ENCODE results near the gene WFDC6. TPM values are rescaled to one million over a fixed set of nuclear protein-coding genes. Genes with fewer than 3 reads are reported as not detected.
"Not testable (repeated sequence)": the region's sequence is repeated elsewhere in the genome, so short reads cannot be mapped to it uniquely, and the experiment has no call there.

WFDC6 gene
- not detected in 2 replicates for total RNA-seq
- not detected for total RNA-seq (2013)
- not detected in 2 replicates for polyA plus RNA-seq
- not detected in 2 replicates for polyA minus RNA-seq

- H4K20me1 ChIP-seq (ENCODE audit: control insufficient read depth, insufficient read depth, low read length, poor library complexity, severe bottlenecking) = no peaks in the 10 kb centered on the region
- ChIA-PET POLR2A (no interaction called here), CTCF (no interaction called here)
- no peak within 1 kb of the TSS for H3K4me3 ChIP-seq (ENCODE audit: control extremely low read depth in 1 of 5, extremely low read depth in 1 of 5, insufficient read depth in 1 of 5, low read depth in 2 of 5, low read length in 4 of 5)
- no peaks in the 10 kb centered on the region for H3K79me2 ChIP-seq (ENCODE audit: control insufficient read depth, insufficient read depth, low read length)
- no peak within 1 kb of the TSS for H3K4me2 ChIP-seq (replicated peaks; ENCODE audit: low read depth, low read length, poor library complexity, severe bottlenecking)
- peaks cover 0 to 20% (median 13%) of the 10 kb centered on the region in 4 experiments for H3K27me3 ChIP-seq (replicated peaks in 1 of 4; ENCODE audit: control extremely low read depth in 1 of 4, control insufficient read depth in 3 of 4, insufficient read depth in 4 of 4, low read length in 3 of 4)
- H3K4me3 Mint-ChIP-seq = no peak within 1 kb of the TSS
- no peaks in the 10 kb centered on the region for H3K4me1 Mint-ChIP-seq
- H3K9me3 Mint-ChIP-seq (ENCODE audit: insufficient read depth) = no peaks in the 10 kb centered on the region
- 95% methylated on average over 2 of the region's 2 CpGs for WGBS (ENCODE audit: insufficient coverage)
- ATAC-seq (ENCODE audit: low read depth) (no peak), DNase-seq (no peak)
- H2AFZ ChIP-seq (ENCODE audit: insufficient read depth, low read depth, low read length, poor library complexity, severe bottlenecking) = no peak within 1 kb of the TSS
- peaks cover 50% of the 10 kb centered on the region for H3K27me3 Mint-ChIP-seq
- no peaks in the 10 kb centered on the region for H3K4me1 ChIP-seq (ENCODE audit: control insufficient read depth in 2 of 2, insufficient read depth in 2 of 2, low read length in 2 of 2)
- no peaks in the 10 kb centered on the region for H3K36me3 ChIP-seq (replicated peaks in 1 of 2; ENCODE audit: control extremely low read depth in 1 of 2, control insufficient read depth in 1 of 2, extremely low read depth in 1 of 2, insufficient read depth in 2 of 2, low read length in 1 of 2)
- no peaks in the 10 kb centered on the region for H3K9me3 ChIP-seq (ENCODE audit: control extremely low read depth in 1 of 3, control insufficient read depth in 2 of 3, insufficient read depth in 1 of 3, low read length in 2 of 3)
- H3K9ac ChIP-seq (ENCODE audit: low read length) = no peak within 1 kb of the TSS
- TF ChIP-seq EZH2 (IDR thresholded peaks at IDR 0.05; ENCODE audit: borderline replicate concordance, insufficient read depth, low read depth, low read length, poor library complexity, severe bottlenecking) (no peak), CTCF (IDR thresholded peaks at IDR 0.05) (no peak)
- intact Hi-C loops (cut with micrococcal nuclease) = no loop called here
- H3K27ac Mint-ChIP-seq = no peak within 1 kb of the TSS
- H3K27ac ChIP-seq (ENCODE audit: low read length in 2 of 2) = no peak within 1 kb of the TSS
Observed at GRCh38 chr20:45539382-45539781, at the start of gene WFDC6. Gene WFDC6 (minus strand): TSS chr20:45539482. CDS start chr20:45539407, 75 bp downstream.

GRCh38 chr20:45588800-45589199 is 49.5 kb upstream of the WFDC6 start:
- Mint-ChIP-seq H3K4me3 (no peak overlapping the region), H3K27ac (no peak overlapping the region), H3K4me1 (no peaks in the 10 kb centered on the region), H3K27me3 (peaks cover 9% of the 10 kb centered on the region), H3K9me3 (ENCODE audit: insufficient read depth) (no peaks in the 10 kb centered on the region)
- no peak overlapping the region for H3K4me2 ChIP-seq (replicated peaks; ENCODE audit: low read depth, low read length, poor library complexity, severe bottlenecking)
- no peaks in the 10 kb centered on the region for H3K9me3 ChIP-seq (ENCODE audit: control extremely low read depth in 1 of 3, control insufficient read depth in 2 of 3, insufficient read depth in 1 of 3, low read length in 2 of 3)
- intact Hi-C loops (cut with micrococcal nuclease) = no loop called here
- no CpG with 5 or more reads among the region's 2 CpGs for WGBS (ENCODE audit: insufficient coverage)
- no peaks in the 10 kb centered on the region for H3K36me3 ChIP-seq (replicated peaks in 1 of 2; ENCODE audit: control extremely low read depth in 1 of 2, control insufficient read depth in 1 of 2, extremely low read depth in 1 of 2, insufficient read depth in 2 of 2, low read length in 1 of 2)
- no peak overlapping the region for H3K27ac ChIP-seq (ENCODE audit: low read length in 2 of 2)
- H4K20me1 ChIP-seq (ENCODE audit: control insufficient read depth, insufficient read depth, low read length, poor library complexity, severe bottlenecking) = no peaks in the 10 kb centered on the region
- no peak for ATAC-seq (ENCODE audit: low read depth)
- ChIA-PET CTCF (no interaction called here), POLR2A (no interaction called here)
- no peaks in the 10 kb centered on the region for H3K79me2 ChIP-seq (ENCODE audit: control insufficient read depth, insufficient read depth, low read length)
- H3K4me1 ChIP-seq (ENCODE audit: control insufficient read depth in 2 of 2, insufficient read depth in 2 of 2, low read length in 2 of 2) = no peaks in the 10 kb centered on the region
- no peak overlapping the region for H3K4me3 ChIP-seq (ENCODE audit: control extremely low read depth in 1 of 5, extremely low read depth in 1 of 5, insufficient read depth in 1 of 5, low read depth in 2 of 5, low read length in 4 of 5)
- no peak for DNase-seq
- no peak overlapping the region for H2AFZ ChIP-seq (ENCODE audit: insufficient read depth, low read depth, low read length, poor library complexity, severe bottlenecking)
- peaks cover 0 to 6% (median 1%) of the 10 kb centered on the region in 4 experiments for H3K27me3 ChIP-seq (replicated peaks in 1 of 4; ENCODE audit: control extremely low read depth in 1 of 4, control insufficient read depth in 3 of 4, insufficient read depth in 4 of 4, low read length in 3 of 4)
- no peak overlapping the region for H3K9ac ChIP-seq (ENCODE audit: low read length)
- TF ChIP-seq CTCF (IDR thresholded peaks at IDR 0.05) = no peak
- no peak for TF ChIP-seq EZH2 (IDR thresholded peaks at IDR 0.05; ENCODE audit: borderline replicate concordance, insufficient read depth, low read depth, low read length, poor library complexity, severe bottlenecking)

GRCh38 chr20:45585986-45586385 is 46.7 kb upstream of the WFDC6 start:
- POLR2A ChIA-PET; H2AFZ ChIP-seq (ENCODE audit: insufficient read depth, low read depth, low read length, poor library complexity, severe bottlenecking); H3K4me3 ChIP-seq (ENCODE audit: control extremely low read depth in 1 of 5, extremely low read depth in 1 of 5, insufficient read depth in 1 of 5, low read depth in 2 of 5, low read length in 4 of 5); H3K36me3 ChIP-seq (replicated peaks in 1 of 2; ENCODE audit: control extremely low read depth in 1 of 2, control insufficient read depth in 1 of 2, extremely low read depth in 1 of 2, insufficient read depth in 2 of 2, low read length in 1 of 2); DNase-seq; H3K4me3 Mint-ChIP-seq; H3K27ac Mint-ChIP-seq; H3K27me3 ChIP-seq (replicated peaks in 1 of 4; ENCODE audit: control extremely low read depth in 1 of 4, control insufficient read depth in 3 of 4, insufficient read depth in 4 of 4, low read length in 3 of 4); H3K27ac ChIP-seq (ENCODE audit: low read length in 2 of 2); intact Hi-C loops (cut with micrococcal nuclease); H3K9ac ChIP-seq (ENCODE audit: low read length); H4K20me1 ChIP-seq (ENCODE audit: control insufficient read depth, insufficient read depth, low read length, poor library complexity, severe bottlenecking); H3K4me1 ChIP-seq (ENCODE audit: control insufficient read depth in 2 of 2, insufficient read depth in 2 of 2, low read length in 2 of 2); H3K4me1 Mint-ChIP-seq; CTCF ChIA-PET; ATAC-seq (ENCODE audit: low read depth); H3K79me2 ChIP-seq (ENCODE audit: control insufficient read depth, insufficient read depth, low read length); H3K9me3 ChIP-seq (ENCODE audit: control extremely low read depth in 1 of 3, control insufficient read depth in 2 of 3, insufficient read depth in 1 of 3, low read length in 2 of 3); H3K9me3 Mint-ChIP-seq (ENCODE audit: insufficient read depth); H3K4me2 ChIP-seq (replicated peaks; ENCODE audit: low read depth, low read length, poor library complexity, severe bottlenecking): not testable (repeated sequence)
- H3K27me3 Mint-ChIP-seq = peaks cover 15% of the 10 kb centered on the region
- WGBS (ENCODE audit: insufficient coverage) = 98% methylated on average over 5 of the region's 5 CpGs

Measured in B cell (primary cell).